Measurements from ENCODE around the gene FAM210A. TPM values are rescaled to one million over a fixed set of nuclear protein-coding genes. Genes with fewer than 3 reads are reported as not detected.

FAM210A gene
- total and polyA plus RNA-seq, 2 donors (not counting 1 experiment from before 2014, with no cell fraction given): 4.2 to 11.4 TPM

- Histone ChIP-seq H3K79me2 (ENCODE audit: control insufficient read depth, insufficient read depth, low read length) (peaks cover 71% of the 10 kb centered on the region), H2AFZ (ENCODE audit: insufficient read depth, low read depth, low read length, poor library complexity, severe bottlenecking) (no peak overlapping the region), H3K36me3 (replicated peaks in 1 of 2; ENCODE audit: control extremely low read depth in 1 of 2, control insufficient read depth in 1 of 2, extremely low read depth in 1 of 2, insufficient read depth in 2 of 2, low read length in 1 of 2) (no peaks in the 10 kb centered on the region), H3K4me3 (ENCODE audit: control extremely low read depth in 1 of 5, extremely low read depth in 1 of 5, insufficient read depth in 1 of 5, low read depth in 2 of 5, low read length in 4 of 5) (no peak overlapping the region), H3K9ac (ENCODE audit: low read length) (no peak overlapping the region), H3K27me3 (replicated peaks in 1 of 4; ENCODE audit: control extremely low read depth in 1 of 4, control insufficient read depth in 3 of 4, insufficient read depth in 4 of 4, low read length in 3 of 4) (no peaks in the 10 kb centered on the region), H3K4me1 (ENCODE audit: control insufficient read depth in 2 of 2, insufficient read depth in 2 of 2, low read length in 2 of 2) (no peaks in the 10 kb centered on the region), H3K4me2 (replicated peaks; ENCODE audit: low read depth, low read length, poor library complexity, severe bottlenecking) (no peak overlapping the region), H3K27ac (ENCODE audit: low read length in 2 of 2) (no peak overlapping the region), H4K20me1 (ENCODE audit: control insufficient read depth, insufficient read depth, low read length, poor library complexity, severe bottlenecking) (peaks cover 25% of the 10 kb centered on the region), H3K9me3 (ENCODE audit: control extremely low read depth in 1 of 3, control insufficient read depth in 2 of 3, insufficient read depth in 1 of 3, low read length in 2 of 3) (peaks cover 0 to 2% (median 0%) of the 10 kb centered on the region in 3 donors)
- Mint-ChIP-seq H3K4me3 (no peak overlapping the region), H3K27me3 (no peaks in the 10 kb centered on the region), H3K4me1 (peaks cover 4% of the 10 kb centered on the region), H3K27ac (no peak overlapping the region), H3K9me3 (ENCODE audit: insufficient read depth) (no peaks in the 10 kb centered on the region)
- TF ChIP-seq, protein P1, sequence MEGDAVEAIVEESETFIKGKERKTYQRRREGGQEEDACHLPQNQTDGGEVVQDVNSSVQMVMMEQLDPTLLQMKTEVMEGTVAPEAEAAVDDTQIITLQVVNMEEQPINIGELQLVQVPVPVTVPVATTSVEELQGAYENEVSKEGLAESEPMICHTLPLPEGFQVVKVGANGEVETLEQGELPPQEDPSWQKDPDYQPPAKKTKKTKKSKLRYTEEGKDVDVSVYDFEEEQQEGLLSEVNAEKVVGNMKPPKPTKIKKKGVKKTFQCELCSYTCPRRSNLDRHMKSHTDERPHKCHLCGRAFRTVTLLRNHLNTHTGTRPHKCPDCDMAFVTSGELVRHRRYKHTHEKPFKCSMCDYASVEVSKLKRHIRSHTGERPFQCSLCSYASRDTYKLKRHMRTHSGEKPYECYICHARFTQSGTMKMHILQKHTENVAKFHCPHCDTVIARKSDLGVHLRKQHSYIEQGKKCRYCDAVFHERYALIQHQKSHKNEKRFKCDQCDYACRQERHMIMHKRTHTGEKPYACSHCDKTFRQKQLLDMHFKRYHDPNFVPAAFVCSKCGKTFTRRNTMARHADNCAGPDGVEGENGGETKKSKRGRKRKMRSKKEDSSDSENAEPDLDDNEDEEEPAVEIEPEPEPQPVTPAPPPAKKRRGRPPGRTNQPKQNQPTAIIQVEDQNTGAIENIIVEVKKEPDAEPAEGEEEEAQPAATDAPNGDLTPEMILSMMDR (IDR thresholded peaks at IDR 0.05): no peak
- TF ChIP-seq EZH2 (IDR thresholded peaks at IDR 0.05; ENCODE audit: borderline replicate concordance, insufficient read depth, low read depth, low read length, poor library complexity, severe bottlenecking): no peak
- no peak for DNase-seq
- POLR2A ChIA-PET: no interaction called here
- CTCF ChIA-PET: no interaction called here
- WGBS (ENCODE audit: insufficient coverage): 100% methylated on average over 2 of the region's 6 CpGs
- intact Hi-C loops (cut with micrococcal nuclease): no loop called here
- no peak for ATAC-seq (ENCODE audit: low read depth)
Observed at GRCh38 chr18:13710414-13710831, 15.9 kb downstream of the FAM210A start.

GRCh38 chr18:13703899-13704298 is 22.5 kb downstream of the FAM210A start:
- CTCF ChIA-PET: no interaction called here
- H3K9me3 Mint-ChIP-seq (ENCODE audit: insufficient read depth): peaks cover 7% of the 10 kb centered on the region
- TF ChIP-seq, protein P1 (IDR thresholded peaks at IDR 0.05): no peak
- TF ChIP-seq EZH2 (IDR thresholded peaks at IDR 0.05; ENCODE audit: borderline replicate concordance, insufficient read depth, low read depth, low read length, poor library complexity, severe bottlenecking): no peak

More at GRCh38 chr18:13703899-13704298, 22.5 kb downstream of the FAM210A start:
- H3K4me1 ChIP-seq (ENCODE audit: control insufficient read depth in 2 of 2, insufficient read depth in 2 of 2, low read length in 2 of 2): peaks cover 11 to 13% of the 10 kb centered on the region in 2 donors
- no peak overlapping the region for H3K4me3 Mint-ChIP-seq
- H3K4me2 ChIP-seq (replicated peaks; ENCODE audit: low read depth, low read length, poor library complexity, severe bottlenecking): no peak overlapping the region
- peaks cover 45% of the 10 kb centered on the region for H3K79me2 ChIP-seq (ENCODE audit: control insufficient read depth, insufficient read depth, low read length)
- no peaks in the 10 kb centered on the region for H3K27me3 ChIP-seq (replicated peaks in 1 of 4; ENCODE audit: control extremely low read depth in 1 of 4, control insufficient read depth in 3 of 4, insufficient read depth in 4 of 4, low read length in 3 of 4)
- H2AFZ ChIP-seq (ENCODE audit: insufficient read depth, low read depth, low read length, poor library complexity, severe bottlenecking): no peak overlapping the region
- peaks cover 18% of the 10 kb centered on the region for H4K20me1 ChIP-seq (ENCODE audit: control insufficient read depth, insufficient read depth, low read length, poor library complexity, severe bottlenecking)
- H3K4me3 ChIP-seq (ENCODE audit: control extremely low read depth in 1 of 5, extremely low read depth in 1 of 5, insufficient read depth in 1 of 5, low read depth in 2 of 5, low read length in 4 of 5): no peak overlapping the region
- H3K36me3 ChIP-seq (replicated peaks in 1 of 2; ENCODE audit: control extremely low read depth in 1 of 2, control insufficient read depth in 1 of 2, extremely low read depth in 1 of 2, insufficient read depth in 2 of 2, low read length in 1 of 2): no peaks in the 10 kb centered on the region
- WGBS (ENCODE audit: insufficient coverage): no CpG with 5 or more reads among the region's 1 CpG
- H3K27ac Mint-ChIP-seq: no peak overlapping the region
- POLR2A ChIA-PET: no interaction called here
- peaks cover 4 to 33% (median 16%) of the 10 kb centered on the region in 3 donors for H3K9me3 ChIP-seq (ENCODE audit: control extremely low read depth in 1 of 3, control insufficient read depth in 2 of 3, insufficient read depth in 1 of 3, low read length in 2 of 3)
- peaks cover 14% of the 10 kb centered on the region for H3K4me1 Mint-ChIP-seq
- H3K9ac ChIP-seq (ENCODE audit: low read length): no peak overlapping the region
- DNase-seq: no peak
- H3K27me3 Mint-ChIP-seq: no peaks in the 10 kb centered on the region
- no peak overlapping the region for H3K27ac ChIP-seq (ENCODE audit: low read length in 2 of 2)
- no peak for ATAC-seq (ENCODE audit: low read depth)
- intact Hi-C loops (cut with micrococcal nuclease): no loop called here
